DLD1 (cell line): ENCODE measurements around the gene MKNK1.

Experiments
- in situ Hi-C: cut with HindIII; loops from 2 replicates; pipeline ENCODE4 v1.10.0; 2017; ENCODE audit warnings: low sequenced_read_pairs

Gene MKNK1

GRCh38 chr1:46525253-46525983 lies 78.7 kb downstream of the MKNK1 start:
- in situ Hi-C loops: loop anchor here (5.0 kb wide), 2 partner anchors 48 to 83 kb away; no protein-coding TSS in a partner anchor

GRCh38 chr1:46524843-46525242 lies 79.2 kb downstream of the MKNK1 start:
- in situ Hi-C loops: loop anchor here (5.0 kb wide), 2 partner anchors 48 to 83 kb away; no protein-coding TSS in a partner anchor

- in situ Hi-C loops: no loop called here
These were observed 80.3 kb downstream of the MKNK1 start for GRCh38 chr1:46523496-46524353.

GRCh38 chr1:46522969-46523320 lies 81.1 kb downstream of the MKNK1 start:
- in situ Hi-C loops: no loop called here

- in situ Hi-C loops: no loop called here
These were observed 81.7 kb downstream of the MKNK1 start for GRCh38 chr1:46522184-46522968.

GRCh38 chr1:46521414-46521813 lies 82.7 kb downstream of the MKNK1 start:
- in situ Hi-C loops: no loop called here

- in situ Hi-C loops: no loop called here
These were observed 83.8 kb downstream of the MKNK1 start for GRCh38 chr1:46520063-46520911.

- in situ Hi-C loops: no loop called here
These were observed 84.9 kb downstream of the MKNK1 start for GRCh38 chr1:46519209-46519608.

GRCh38 chr1:46517932-46518498 lies 86.1 kb downstream of the MKNK1 start:
- in situ Hi-C loops: no loop called here

- in situ Hi-C loops: no loop called here
These were observed 87.0 kb downstream of the MKNK1 start for GRCh38 chr1:46517010-46517600.

- in situ Hi-C loops: no loop called here
These were observed 87.7 kb downstream of the MKNK1 start for GRCh38 chr1:46516200-46516950.

- in situ Hi-C loops: no loop called here
These were observed 88.5 kb downstream of the MKNK1 start for GRCh38 chr1:46515576-46515975.

- in situ Hi-C loops: no loop called here
These were observed 90.5 kb downstream of the MKNK1 start for GRCh38 chr1:46513536-46513935.

- in situ Hi-C loops: no loop called here
These were observed 91.3 kb downstream of the MKNK1 start for GRCh38 chr1:46512792-46513190.

GRCh38 chr1:46512135-46512791 lies 91.8 kb downstream of the MKNK1 start:
- in situ Hi-C loops: no loop called here

- in situ Hi-C loops: no loop called here
These were observed 93.1 kb downstream of the MKNK1 start for GRCh38 chr1:46510998-46511365.

- in situ Hi-C loops: no loop called here
These were observed 93.6 kb downstream of the MKNK1 start for GRCh38 chr1:46510341-46510997.

GRCh38 chr1:46508757-46509156 lies 95.3 kb downstream of the MKNK1 start:
- in situ Hi-C loops: no loop called here
